RPMI8226 (cell line): ENCODE measurements around the gene LHX2.

ENCODE experiments used
- DNase-seq: peaks from one replicate; pipeline ENCODE4 v3.0.0-alpha.2; 2015

The LHX2 gene

DNA sequence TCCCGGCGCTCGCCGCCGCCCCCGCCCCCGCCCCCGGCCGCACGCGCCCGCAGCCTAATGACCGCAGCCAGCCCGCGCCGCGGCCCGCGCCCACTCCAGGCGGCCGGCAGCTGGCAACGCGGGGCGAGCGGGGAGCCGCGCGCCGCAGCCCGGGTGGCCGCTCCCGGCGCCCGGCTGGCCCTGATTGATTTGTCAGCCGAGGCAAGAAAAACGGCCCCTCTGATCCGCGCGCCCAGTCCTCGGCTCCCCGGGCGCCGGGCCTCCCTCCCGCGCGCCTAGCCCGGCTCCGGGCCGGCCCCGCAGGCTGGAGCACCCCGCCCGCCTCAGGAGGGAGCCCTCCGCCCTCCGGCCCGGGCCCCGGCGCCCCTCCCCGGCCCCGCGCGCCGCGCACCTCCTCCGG is 11.9 kb upstream of the LHX2 start:
- DNase-seq = no peak

DNA sequence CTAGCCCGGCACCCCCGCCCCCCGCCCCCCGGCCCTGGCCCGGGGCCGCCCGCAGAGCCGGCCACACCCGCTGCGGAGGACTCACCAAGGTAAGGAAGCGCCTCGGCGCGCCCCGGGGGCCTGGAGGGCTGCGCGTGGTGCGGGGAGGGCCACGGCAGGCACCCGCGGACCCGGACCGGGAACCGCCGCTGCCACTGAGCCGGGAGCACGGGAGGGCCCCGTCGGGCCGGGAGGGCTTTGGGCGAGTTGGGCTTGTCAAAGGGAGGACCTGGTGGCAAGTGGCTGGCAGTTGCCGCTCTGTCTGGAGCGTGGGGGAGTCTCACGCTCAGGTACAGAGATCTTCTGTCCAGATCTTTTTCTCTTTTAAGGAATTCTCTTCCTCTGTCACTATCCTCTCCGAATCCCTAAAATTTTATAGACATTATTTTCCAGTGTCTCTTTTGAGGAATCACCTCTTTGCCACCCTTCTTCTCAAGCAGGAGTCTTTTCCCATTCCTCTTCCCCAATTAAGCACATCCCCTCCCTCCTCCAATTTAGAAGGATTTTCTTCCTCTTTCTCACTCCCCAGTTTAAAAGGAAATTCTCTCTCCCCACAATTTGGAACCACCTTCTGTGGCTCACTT is 11.3 kb upstream of the LHX2 start:
- no peak for DNase-seq

DNA sequence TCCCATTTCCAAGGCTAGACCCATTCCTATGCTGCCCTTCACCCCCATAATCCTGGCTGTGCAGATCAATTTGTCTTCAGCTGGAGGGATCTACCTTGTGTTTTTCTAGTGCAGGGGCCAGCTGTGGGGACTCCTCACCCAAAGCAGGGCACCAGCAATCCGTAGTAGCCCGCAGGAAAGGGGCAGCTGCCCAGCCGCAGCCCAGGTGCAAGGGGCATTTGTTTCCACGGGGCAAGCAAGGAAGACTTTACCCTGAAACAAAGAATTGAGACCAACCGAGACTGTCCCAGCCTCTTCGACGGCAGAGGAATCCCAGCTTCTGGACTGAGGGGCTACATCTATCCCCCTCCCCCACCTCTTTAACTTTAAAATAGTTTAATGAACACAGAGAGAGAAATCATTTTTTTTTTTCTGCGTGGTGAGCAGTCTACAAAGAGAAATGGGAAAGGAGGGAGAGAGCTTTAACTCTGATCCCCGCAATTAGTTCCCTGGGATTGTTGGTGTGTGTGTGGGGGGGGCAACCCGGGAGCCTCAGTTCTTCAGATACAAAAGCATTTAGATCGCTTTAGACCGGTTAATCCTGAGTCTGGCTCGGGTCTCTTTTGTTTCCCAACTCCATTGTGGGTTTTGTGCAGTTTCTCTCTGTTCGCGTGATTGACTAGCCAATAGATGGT is 10.6 kb upstream of the LHX2 start:
- no peak for DNase-seq

DNA sequence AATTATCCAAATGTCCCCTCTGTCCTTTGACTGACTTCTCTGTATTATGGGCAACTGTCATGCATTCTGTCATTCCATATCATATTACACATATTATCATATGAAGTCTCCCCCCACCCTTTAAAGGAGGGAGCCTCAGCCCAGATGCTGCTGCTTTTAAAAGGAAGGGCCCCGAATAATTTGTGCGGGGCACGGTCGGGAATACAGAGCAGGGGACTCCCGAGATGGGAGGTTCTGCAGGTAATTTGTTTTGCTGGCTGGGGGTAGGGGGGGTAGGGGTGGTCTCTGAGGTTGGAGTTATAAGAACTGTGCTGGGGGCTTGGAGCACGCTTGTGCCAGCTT is 10.1 kb upstream of the LHX2 start:
- no peak for DNase-seq

DNA sequence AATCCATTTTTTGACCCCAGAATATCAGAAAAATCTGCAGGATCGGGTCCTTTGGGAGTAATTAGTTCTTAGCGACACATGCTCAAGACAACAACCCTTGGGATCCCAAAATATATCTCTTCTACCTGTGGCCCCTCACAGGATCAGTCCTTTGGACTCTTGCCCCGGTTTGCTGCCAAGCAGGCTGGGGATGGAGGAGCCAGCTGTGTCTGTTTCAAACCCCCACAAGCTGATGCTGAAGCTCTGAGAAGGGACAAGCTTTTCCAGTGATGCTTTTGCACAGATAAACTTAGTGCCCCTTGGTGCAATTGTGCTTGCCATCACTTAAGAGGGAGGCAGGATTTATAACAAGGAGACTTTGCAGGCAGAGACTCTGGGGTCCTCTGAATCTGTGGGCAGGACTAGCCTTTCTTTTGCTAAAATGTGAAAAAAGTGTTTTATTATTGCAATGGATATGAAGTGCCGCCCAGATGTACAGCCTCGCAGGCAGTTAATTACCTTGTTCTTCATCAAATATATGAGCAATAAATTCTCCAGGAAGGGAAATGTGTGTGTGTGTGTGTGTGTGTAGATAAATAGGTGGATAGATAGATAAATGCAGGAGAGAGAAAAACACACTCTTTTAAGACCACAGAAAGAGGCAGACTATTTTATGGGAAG is 9.6 kb upstream of the LHX2 start:
- no peak for DNase-seq

DNA sequence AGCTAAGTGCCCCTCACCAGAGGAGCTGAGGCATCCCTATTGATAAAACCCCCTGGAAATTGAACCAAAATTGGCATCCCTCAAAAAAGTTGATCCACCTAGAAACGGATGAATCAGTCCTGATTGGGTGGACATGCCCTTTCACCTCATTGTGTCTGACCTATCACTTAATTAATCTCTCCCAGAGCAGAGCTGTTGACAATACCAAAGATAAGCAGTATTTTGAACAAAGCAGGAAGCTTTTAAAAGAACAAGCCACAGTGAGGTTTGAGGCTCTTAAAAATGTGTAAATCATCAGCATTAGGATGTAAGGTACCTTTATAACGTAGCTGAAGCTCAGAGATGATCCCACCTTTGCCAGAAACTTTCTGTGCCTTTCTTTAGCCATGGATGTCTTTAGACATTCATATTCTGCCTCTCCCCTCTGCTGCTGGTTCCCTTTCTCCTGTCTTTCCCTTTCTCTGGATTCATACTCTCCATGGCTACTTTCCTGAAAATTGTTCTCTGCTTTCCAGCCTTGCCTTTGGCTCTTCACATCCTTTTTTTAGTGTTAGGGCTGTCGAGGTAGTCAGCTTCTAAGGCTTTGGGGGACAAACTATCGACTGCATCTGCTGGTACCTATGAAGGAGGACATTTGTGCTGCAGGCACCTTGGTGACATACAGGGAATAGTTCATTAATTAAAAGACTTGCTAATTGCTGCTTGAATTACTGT is 7.8 kb upstream of the LHX2 start:
- DNase-seq = no peak

DNA sequence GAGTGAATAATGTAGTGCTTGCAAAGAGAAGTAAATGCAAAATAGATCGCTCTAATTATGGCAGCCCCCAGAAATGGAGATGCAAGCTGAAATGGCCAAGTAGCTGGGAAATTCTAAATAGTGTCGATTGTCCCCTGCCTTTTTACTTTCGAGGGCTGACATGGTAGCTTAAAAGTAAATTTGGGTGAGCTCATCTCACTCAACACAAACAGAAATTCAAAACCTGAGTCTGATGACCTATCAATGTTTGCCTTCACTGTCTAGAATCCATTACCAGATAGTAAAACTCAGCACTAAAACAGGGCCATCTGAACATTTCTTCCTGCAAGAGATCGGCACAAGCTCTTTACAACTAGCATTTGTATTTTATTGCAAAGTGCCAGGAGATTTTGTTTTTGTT is 7.0 kb upstream of the LHX2 start:
- no peak for DNase-seq

DNA sequence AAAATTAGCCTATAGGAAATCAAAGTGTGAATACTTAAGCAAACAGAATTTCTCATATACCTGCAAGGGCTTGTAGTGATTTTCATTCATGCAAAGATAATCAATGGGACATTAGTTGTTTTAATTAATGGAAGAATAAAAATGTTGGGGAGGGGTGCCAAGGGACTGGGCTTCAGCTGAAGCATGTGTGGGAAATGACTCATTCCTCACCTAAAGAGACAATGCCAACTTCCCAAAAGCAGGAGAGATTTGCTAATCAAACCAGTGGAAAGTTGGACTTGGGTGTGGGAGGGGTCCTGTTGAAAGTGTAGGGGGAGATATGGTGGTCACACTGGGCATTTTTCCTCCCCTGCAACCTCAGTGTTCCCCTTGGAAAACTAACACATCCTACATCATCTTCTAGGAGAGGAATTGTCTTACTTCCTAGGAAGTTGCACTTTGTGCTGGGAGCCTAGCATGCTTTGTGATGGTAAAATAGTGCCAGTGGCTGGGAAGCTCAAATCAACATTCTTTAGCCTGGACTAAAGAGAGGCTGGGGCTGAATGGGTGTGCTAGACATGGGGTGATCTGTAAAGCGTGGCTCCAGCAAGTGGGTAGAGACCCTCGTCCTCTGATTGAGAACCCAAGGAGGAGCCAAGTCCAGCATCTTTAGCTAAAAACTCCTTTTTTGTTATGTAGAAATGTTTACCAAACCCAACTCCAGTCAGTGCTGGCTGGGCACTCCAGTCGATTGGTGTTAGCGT is 6.4 kb upstream of the LHX2 start:
- DNase-seq = no peak

DNA sequence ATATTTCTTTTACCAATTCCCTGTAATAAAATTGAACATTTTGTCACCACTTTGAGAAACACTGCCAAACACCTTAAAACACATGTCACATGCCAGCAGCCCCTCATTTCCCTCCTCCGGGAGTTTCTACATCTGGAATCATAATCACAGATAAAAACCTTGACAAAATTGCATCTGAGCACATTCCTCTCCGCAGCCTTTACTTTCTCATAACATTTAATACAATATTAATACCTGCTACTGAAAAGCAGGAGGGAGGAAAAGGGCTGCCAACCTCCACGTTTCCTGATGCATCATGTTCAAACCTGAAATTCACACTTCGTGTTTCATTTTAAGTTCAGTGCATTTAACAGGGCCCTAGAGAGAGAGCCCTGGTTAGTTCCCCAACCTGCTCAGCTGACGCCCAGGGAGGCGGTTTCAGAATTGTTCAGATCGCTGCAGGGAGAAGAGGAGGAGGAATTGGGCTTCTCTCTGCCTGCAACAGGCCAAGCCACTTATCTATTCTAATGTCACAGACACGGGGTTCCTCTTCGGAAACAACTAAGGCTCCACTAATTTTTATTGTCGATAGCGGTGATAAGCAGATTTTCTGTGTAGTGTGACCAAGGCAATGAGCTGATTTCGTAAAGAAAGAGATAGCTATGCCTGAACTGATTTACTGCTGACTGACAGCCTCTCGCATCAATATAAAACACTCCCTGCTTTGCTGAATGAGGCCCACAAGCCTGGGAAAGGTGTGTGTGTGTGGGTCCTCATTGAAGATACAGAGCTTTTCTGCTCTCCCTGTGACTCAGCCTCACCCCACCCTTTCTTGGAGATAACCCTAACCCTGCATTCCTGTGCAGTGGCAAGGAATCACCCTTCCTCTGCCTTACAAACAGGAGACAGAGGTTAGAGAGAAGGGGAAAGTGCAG is 4.9 kb upstream of the LHX2 start:
- DNase-seq = peak; percentile 28

DNA sequence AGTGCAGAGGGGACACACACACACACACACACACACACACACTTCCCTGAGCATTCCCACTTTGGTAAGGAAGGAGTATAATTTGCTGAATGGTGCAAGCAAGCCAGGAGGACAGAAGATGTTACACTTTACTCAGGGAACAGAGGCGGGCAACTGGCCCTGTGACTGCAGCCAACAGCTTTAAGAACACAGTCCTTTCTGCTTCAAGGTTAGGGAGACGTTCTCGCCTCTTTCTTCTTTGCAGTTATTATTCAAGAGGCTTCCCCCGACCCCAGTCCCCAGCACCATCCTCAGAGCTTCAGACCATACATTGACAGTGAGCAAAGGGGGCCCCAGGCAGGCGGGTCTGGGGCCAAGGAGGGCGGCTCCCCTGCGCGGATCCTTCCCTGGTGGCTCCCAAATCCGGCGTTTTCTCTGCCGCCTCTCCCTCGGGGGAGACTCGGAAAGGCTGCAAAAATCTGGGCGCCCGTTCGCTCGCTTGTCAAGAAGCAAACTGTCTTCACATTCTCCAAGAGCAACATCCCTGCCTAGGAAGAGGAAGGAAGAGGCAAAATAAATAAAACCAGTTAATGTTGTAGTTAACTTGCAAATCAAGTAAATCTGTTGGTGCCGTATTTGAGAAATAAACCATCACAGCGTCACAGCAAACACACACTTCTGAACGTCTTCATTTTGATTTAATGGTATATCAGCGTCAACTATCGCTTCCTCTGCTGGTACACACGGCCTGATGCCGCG is 3.8 kb upstream of the LHX2 start:
- no peak for DNase-seq

DNA sequence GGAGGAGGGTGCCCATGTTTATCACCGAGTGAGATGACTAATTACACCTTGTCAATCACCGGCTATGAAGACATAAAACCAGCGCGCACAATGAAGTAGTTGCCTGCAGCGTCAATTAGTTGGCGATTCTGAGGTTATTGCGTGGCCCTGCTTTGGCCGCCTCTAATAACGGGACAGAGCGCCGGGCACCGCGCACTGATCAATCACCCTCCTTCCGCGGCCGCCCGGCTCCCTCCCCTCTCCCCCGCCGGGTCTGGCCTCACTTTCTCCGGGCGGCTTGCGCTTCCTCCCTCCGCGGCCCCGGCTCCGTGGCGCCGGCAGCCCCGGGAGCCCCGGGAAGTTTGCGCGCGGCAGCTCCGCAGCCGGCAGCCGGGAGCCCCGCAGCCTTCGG is 3.3 kb upstream of the LHX2 start:
- DNase-seq = no peak

DNA sequence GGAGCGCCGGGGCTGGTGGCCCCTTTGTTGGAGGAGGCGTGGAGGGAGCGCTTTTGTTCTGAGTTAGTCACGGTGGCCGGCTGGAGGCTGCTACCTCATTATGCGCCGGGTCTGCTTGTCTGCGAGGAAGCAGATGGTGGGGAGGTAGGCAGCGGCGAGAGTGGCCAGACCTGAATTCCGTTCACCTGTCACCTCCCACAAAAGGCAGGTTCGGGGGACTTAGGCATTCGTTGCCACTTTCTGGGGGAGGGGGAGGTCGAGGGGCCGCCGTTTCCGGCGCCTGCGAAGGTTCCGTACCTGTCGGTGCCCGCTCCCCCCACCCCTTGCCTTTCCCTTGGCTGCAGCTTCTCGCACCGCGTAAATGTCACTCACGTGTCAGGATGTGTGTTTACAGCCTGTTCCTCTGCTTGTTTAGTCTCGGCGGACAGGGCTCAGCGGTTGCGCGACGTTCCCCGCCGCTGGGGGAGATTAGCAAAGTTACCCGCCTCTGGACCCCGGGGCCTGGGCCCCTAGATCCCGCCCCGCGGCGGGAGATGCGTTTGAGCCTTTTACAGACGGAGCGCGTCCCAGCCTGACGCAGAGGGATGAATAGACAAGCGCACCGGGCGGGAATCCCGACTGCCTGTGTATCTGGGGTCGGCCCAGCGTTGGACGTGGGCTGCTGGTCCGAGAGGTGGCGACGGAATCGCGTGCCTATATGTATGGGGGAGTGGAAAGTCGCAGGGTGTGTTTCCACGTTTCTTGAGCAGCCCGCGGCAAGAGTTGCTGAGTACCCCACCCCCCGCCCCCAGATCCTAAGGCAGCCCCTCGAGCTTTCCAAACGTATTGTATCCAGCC is 2.7 kb upstream of the LHX2 start:
- DNase-seq = no peak

DNA sequence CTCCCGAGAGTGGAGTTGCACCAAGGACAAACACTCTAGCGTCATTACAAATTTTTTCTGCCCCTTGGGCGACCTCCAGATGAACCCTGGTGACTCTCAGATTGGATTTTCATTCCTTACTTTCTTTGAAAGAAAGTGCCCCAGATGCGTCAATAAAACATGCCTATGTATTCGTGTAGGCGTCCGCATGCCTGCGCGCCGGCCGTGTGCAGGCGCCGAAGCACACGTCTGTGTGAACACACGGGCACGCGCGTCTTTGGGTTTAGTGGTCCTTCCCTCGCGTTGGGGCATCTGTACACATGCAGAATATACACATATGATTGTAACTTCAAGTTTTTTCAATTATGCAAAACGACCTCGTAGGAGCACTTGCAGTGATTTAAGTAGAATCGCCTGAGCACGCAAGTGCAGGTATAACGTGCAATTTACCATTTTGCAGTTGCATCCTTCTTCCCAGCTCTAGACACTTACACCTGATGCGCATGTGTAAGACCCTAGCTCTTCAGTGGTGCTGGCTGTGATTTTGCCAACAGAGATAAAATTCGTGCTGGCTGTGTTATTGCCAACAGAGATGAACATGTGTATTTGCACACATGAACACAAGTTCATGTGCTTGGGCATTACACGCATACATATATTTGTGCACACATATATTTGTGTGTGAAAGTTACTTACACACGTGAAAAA is 1.9 kb upstream of the LHX2 start:
- DNase-seq = no peak

DNA sequence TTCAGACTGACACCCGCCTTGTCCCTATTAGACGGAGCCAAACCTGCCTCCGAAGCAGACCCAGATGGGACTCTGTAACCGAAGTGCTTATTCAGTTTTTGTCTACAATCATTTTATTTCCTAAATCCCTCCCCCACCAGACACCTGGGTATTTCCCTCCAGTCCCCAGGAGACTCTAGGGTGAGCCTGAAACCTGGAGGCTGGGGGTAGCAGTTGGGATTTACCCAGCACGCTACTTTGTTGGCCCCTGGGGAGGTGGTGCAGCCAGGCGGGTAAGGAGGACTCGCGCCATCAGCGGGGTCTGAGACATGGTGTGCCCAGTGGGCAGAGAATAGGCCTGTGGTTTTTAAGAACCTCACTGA is 1.3 kb upstream of the LHX2 start:
- DNase-seq = no peak

DNA sequence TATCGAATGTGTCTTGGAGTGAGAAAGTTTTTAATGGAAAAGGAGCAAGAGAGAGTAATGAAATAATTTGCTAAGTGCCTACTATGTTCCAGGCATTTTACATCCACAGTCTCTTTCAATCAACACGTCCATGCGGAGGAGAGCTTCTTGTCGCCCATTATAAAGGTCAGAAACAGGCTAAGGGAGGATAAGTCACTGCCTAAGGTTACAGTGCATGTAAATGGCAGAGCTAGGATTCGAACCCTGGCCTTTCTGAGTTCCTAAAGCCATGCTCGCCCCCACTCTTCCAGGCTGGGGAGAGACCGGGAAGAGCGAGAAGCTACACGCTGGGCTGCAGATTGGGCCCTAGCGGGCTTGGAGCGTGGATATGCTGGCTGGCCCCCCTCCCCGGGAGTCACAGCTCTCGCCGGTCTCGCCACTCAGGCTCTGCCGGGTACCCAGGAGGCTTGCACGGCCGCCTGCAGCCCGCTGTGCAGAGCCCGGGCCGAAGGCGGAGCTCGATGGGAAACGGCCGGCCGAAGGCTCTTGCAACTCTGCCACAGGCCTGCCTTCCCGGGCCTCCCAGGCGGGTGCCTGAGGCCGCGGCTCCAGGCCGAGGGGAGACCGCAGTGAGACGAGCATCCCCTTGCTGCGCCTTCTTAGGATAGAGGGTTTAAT is 775 bp upstream of the LHX2 start:
- DNase-seq = peak; percentile 41

DNA sequence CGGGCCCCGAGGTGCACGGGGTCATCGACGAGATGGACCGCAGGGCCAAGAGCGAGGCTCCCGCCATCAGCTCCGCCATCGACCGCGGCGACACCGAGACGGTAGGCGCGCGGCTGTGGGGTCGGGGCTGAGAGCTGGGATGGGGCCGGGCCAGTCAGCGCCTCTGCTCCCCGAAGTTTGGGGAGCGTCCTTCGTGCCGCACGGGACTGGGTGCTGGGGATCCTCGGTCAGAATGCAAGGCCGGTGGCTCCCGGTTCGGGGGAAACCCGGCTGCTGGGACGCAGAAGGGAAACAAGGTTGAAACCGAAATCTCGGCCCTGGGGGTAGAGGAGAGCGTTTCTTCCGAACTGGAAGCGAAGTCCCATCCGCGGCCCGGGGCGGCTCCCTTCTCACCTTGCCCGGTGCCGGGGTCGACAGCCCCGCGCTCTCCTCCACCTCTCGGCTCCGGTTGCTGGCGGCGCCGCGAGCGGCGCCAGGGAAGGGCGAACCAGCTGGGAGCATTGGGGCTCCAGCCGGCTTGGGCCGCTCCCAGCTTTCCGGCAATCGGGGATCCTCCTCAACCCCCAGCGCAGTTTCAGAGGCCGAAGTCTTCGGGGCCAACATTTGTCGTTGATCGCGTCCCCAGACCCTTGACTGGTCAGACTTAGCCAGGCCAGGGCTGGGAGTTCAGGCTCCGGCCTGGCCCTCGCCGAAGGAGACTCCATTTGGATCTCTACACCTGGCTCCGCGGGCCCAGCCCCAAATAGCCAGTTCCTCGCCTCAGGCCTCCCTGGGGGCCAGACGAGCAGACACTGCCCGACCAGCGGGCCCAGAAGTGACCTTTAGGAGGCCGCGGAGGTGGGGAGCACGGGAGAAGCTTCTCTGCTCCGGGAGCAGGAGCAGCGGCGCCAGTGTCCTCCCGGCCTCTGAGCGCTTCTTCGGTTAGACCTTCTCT is 1.1 kb downstream of the LHX2 start:
- no peak for DNase-seq

DNA sequence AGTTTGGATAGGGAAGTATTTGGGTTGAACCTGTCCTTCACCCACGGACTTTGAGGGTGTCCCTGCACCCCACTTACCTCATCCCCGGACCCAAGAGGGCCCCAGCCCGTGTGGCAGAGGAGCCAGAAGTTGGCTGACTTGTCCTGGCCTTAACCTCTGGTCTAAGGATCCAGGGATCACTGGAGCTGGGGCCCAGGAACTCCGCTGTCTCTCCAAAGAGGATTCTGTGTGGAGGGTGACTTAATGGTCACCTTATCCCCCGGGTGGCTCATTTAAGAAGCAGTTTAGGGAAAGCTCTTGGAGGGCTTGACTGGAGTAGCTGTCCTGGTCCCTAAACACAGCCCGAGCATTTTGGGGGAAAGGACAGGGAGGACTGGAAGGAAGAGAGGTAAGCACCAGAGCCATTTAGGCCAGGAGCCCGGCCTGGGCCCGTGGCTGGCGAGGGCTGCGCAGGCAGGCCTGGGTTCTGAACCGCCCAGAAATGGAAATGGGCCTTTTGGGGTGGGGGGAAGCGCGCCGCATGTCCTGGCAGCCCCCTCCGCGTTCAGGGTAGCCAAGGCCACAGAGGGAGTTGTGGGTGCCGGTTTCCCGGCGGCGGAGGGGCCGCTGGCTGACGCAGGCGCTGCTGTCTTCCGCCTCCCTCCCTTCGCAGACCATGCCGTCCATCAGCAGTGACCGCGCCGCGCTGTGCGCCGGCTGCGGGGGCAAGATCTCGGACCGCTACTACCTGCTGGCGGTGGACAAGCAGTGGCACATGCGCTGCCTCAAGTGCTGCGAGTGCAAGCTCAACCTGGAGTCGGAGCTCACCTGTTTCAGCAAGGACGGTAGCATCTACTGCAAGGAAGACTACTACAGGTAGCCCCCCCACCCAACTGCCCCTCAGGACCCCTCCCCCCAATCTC is 2.0 kb downstream of the LHX2 start:
- DNase-seq = peak; percentile 30
